ENCODE results near the gene RETSAT.
"Not testable (repeated sequence)": the region's sequence is repeated elsewhere in the genome, so short reads cannot be mapped to it uniquely, and the experiment has no call there.

The RETSAT gene

DNA sequence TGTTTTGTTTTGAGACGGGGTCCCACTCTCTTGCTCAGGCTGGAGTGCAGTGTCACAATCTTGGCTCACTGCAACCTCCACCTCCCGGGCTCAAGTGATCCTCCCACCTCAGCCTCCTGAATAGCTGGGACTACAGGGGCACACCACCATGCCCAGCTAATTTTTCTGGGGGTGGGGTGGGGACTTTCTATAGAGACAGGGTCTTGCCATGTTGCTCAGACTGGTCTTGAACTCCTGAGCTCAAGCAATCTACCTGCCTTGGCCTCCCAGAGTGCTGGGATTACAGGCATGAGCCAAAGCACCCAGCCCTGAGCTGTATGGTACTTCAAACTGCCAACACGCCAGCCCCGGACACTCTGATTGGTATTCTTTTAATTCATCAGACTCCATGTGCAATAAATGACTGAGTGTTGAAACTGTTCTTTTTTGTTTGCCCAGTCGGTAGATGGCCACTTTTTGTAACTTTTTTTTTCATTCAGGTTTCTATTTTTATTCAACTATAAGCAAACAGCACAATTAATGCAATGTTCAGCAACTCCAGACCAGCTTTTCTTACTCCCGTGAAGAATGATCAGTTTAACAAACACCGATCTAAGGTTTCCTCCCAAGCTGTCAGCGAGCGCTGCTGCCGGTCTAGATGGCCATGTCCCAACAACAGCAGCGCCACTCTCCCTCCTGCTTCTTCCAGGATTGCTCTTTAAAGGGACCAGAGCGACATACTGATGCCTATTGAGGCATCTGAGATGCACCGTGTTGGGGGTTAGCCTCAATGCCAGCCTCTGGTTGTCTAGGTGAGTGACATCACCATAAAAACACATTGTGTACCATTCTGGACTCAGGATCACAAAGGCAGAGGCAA, 14.1 kb downstream of the RETSAT start:
- Histone ChIP-seq H3K4me2 (ENCODE audit: low read depth, low read length, poor library complexity, severe bottlenecking) (no peak overlapping the region), H3K9ac (ENCODE audit: low read length) (no peak overlapping the region), H3K27ac (ENCODE audit: low read depth, low read length) (no peak overlapping the region), H3K9me2 (replicated peaks; ENCODE audit: insufficient read depth, low read length) (no peaks in the 10 kb centered on the region), H3K27me3 (ENCODE audit: low read length) (no peaks in the 10 kb centered on the region), H3K4me3 (ENCODE audit: insufficient read depth, low read length, poor library complexity, severe bottlenecking) (no peak overlapping the region), H3K9me3 (ENCODE audit: insufficient read depth, low read length) (no peaks in the 10 kb centered on the region), H3F3A (ENCODE audit: insufficient read depth) (no peaks in the 10 kb centered on the region), H4K20me1 (ENCODE audit: low read depth, low read length) (no peaks in the 10 kb centered on the region), H3K79me2 (ENCODE audit: insufficient read depth, low read length) (no peaks in the 10 kb centered on the region), H3K36me3 (ENCODE audit: low read length) (no peaks in the 10 kb centered on the region), H2AFZ (ENCODE audit: low read depth, low read length, severe bottlenecking) (no peak overlapping the region)
- TF ChIP-seq, protein P1, sequence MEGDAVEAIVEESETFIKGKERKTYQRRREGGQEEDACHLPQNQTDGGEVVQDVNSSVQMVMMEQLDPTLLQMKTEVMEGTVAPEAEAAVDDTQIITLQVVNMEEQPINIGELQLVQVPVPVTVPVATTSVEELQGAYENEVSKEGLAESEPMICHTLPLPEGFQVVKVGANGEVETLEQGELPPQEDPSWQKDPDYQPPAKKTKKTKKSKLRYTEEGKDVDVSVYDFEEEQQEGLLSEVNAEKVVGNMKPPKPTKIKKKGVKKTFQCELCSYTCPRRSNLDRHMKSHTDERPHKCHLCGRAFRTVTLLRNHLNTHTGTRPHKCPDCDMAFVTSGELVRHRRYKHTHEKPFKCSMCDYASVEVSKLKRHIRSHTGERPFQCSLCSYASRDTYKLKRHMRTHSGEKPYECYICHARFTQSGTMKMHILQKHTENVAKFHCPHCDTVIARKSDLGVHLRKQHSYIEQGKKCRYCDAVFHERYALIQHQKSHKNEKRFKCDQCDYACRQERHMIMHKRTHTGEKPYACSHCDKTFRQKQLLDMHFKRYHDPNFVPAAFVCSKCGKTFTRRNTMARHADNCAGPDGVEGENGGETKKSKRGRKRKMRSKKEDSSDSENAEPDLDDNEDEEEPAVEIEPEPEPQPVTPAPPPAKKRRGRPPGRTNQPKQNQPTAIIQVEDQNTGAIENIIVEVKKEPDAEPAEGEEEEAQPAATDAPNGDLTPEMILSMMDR (IDR thresholded peaks at IDR 0.05; ENCODE audit: insufficient read depth, low read length, poor library complexity, severe bottlenecking): no peak
- no peak for TF ChIP-seq EZH2phosphoT487 (conservative IDR thresholded peaks at IDR 0.05; ENCODE audit: low read length)

DNA sequence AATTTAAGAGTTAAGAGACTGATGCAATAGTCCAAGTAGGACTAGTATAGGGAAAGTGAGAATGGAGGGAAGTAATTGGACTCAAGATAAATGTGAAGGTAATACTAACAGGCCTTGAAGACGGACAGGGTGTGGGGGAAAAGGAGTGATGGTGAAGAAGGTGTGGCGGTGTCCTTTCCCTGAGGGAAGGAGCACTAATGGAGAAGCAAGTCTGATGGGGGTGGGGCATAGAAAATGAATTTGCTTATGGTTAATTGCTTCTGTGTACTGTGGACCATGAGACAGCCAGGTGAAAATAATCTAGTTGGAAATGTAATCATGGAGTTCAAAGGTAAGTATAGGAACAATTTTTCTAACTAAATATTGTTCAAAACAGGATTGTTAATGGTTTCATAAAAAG, 19.4 kb downstream of the RETSAT start:
- H3F3A ChIP-seq (ENCODE audit: insufficient read depth): no peaks in the 10 kb centered on the region
- H3K79me2 ChIP-seq (ENCODE audit: insufficient read depth, low read length): no peaks in the 10 kb centered on the region
- no peak overlapping the region for H2AFZ ChIP-seq (ENCODE audit: low read depth, low read length, severe bottlenecking)
- no peak overlapping the region for H3K4me2 ChIP-seq (ENCODE audit: low read depth, low read length, poor library complexity, severe bottlenecking)
- no peaks in the 10 kb centered on the region for H3K36me3 ChIP-seq (ENCODE audit: low read length)
- no peaks in the 10 kb centered on the region for H3K9me3 ChIP-seq (ENCODE audit: insufficient read depth, low read length)
- TF ChIP-seq, protein P1 (IDR thresholded peaks at IDR 0.05; ENCODE audit: insufficient read depth, low read length, poor library complexity, severe bottlenecking): no peak
- no peak for TF ChIP-seq EZH2phosphoT487 (conservative IDR thresholded peaks at IDR 0.05; ENCODE audit: low read length)
- H3K4me3 ChIP-seq (ENCODE audit: insufficient read depth, low read length, poor library complexity, severe bottlenecking): no peak overlapping the region
- H3K9me2 ChIP-seq (replicated peaks; ENCODE audit: insufficient read depth, low read length): no peaks in the 10 kb centered on the region
- H4K20me1 ChIP-seq (ENCODE audit: low read depth, low read length): no peaks in the 10 kb centered on the region
- no peak overlapping the region for H3K9ac ChIP-seq (ENCODE audit: low read length)
- H3K27ac ChIP-seq (ENCODE audit: low read depth, low read length): no peak overlapping the region
- H3K27me3 ChIP-seq (ENCODE audit: low read length): no peaks in the 10 kb centered on the region

DNA sequence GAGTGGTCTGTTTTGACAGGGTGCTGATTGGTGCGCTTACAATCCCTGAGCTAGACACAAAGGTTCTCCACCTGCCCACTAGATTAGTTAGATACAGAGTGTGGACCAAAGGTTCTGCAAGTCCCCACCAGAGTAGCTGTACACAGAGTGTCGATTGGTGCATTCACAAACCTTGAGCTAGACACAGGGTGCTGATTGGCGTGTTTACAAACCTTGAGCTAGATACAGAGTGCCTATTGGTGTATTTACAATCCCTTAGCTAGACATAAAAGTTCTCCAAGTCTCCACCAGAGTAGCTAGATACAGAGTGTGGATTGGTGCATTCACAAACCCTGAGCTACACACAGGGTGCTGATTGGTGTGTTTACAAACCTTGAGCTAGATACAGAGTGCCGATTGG, 20.5 kb downstream of the RETSAT start:
- not testable (repeated sequence) for H3K4me2 ChIP-seq (ENCODE audit: low read depth, low read length, poor library complexity, severe bottlenecking); H3K27me3 ChIP-seq (ENCODE audit: low read length); H3K36me3 ChIP-seq (ENCODE audit: low read length); H3F3A ChIP-seq (ENCODE audit: insufficient read depth); H2AFZ ChIP-seq (ENCODE audit: low read depth, low read length, severe bottlenecking); H3K4me3 ChIP-seq (ENCODE audit: insufficient read depth, low read length, poor library complexity, severe bottlenecking); H3K9me2 ChIP-seq (replicated peaks; ENCODE audit: insufficient read depth, low read length); H3K27ac ChIP-seq (ENCODE audit: low read depth, low read length); H4K20me1 ChIP-seq (ENCODE audit: low read depth, low read length); H3K79me2 ChIP-seq (ENCODE audit: insufficient read depth, low read length); H3K9ac ChIP-seq (ENCODE audit: low read length); H3K9me3 ChIP-seq (ENCODE audit: insufficient read depth, low read length)

Data from SU-DHL-6 (cell line).